H9 (cell line): ENCODE measurements around the gene ONECUT1. TPM values are rescaled to one million over a fixed set of nuclear protein-coding genes. Genes with fewer than 3 reads are reported as not detected.

Experiments used
- DNase-seq: peaks from one replicate; pipeline ENCODE4 v3.0.0-alpha.2; 2017
- H2AFZ ChIP-seq: one replicate; pipeline ENCODE4 v1.6.1; 2013; ENCODE audit warnings: mild to moderate bottlenecking, low read length, control low read depth, moderate library complexity
- H2AK5ac ChIP-seq: 2 replicates; pipeline ENCODE4 v1.6.1; 2013; ENCODE audit warnings: low read length, control low read depth, mixed read lengths; ENCODE audit not compliant: insufficient read length
- H2BK120ac ChIP-seq: one replicate; pipeline ENCODE4 v1.6.1; 2013; ENCODE audit warnings: low read depth, mild to moderate bottlenecking, low read length, control low read depth, inconsistent platforms; ENCODE audit not compliant: poor library complexity, severe bottlenecking
- H2BK12ac ChIP-seq: 2 replicates; pipeline ENCODE4 v1.6.1; 2013; ENCODE audit warnings: low read length, control low read depth, mixed read lengths, low read depth; ENCODE audit not compliant: insufficient read length
- H2BK15ac ChIP-seq: 2 replicates; pipeline ENCODE4 v1.6.1; 2013; ENCODE audit warnings: low read depth, low read length, control low read depth
- H2BK20ac ChIP-seq: one replicate; pipeline ENCODE4 v1.6.1; 2013; ENCODE audit warnings: low read depth, mild to moderate bottlenecking, low read length, control low read depth, inconsistent platforms; ENCODE audit not compliant: poor library complexity, severe bottlenecking
- H2BK5ac ChIP-seq: 2 replicates; pipeline ENCODE4 v1.6.1; 2013; ENCODE audit warnings: low read length, control low read depth, mixed read lengths; ENCODE audit not compliant: insufficient read length
- H3K14ac ChIP-seq: 2 replicates; pipeline ENCODE4 v1.6.1; 2013; ENCODE audit warnings: low read length, control low read depth; ENCODE audit not compliant: insufficient read depth
- H3K18ac ChIP-seq: 2 replicates; pipeline ENCODE4 v1.6.1; 2013; ENCODE audit warnings: low read depth, mild to moderate bottlenecking, mixed read lengths, low read length, control low read depth; ENCODE audit not compliant: insufficient read length
- H3K23ac ChIP-seq: 2 replicates; pipeline ENCODE4 v1.6.1; 2013; ENCODE audit warnings: low read length, control low read depth, mixed read lengths, low read depth; ENCODE audit not compliant: insufficient read length
- H3K23me2 ChIP-seq: 2 replicates; pipeline ENCODE4 v1.6.1; 2013; ENCODE audit warnings: low read depth, mild to moderate bottlenecking, mixed read lengths, low read length, control low read depth; ENCODE audit not compliant: insufficient read length, poor library complexity, severe bottlenecking
- H3K27ac ChIP-seq: 2 replicates; pipeline ENCODE4 v1.5.1; 2013; ENCODE audit warnings: low read length, control low read depth, mixed read lengths, low read depth; ENCODE audit not compliant: insufficient read length
- H3K27me3 ChIP-seq: 2 replicates; pipeline ENCODE4 v1.6.1; 2013; ENCODE audit warnings: low read length, control low read depth, inconsistent platforms; ENCODE audit not compliant: insufficient read depth
- H3K4ac ChIP-seq: 2 replicates; pipeline ENCODE4 v1.6.1; 2013; ENCODE audit warnings: low read depth, mild to moderate bottlenecking, control low read depth, inconsistent platforms, low read length, moderate library complexity
- H3K4me1 ChIP-seq: 2 replicates; pipeline ENCODE4 v1.6.1; 2013; ENCODE audit warnings: low read length, control low read depth, inconsistent platforms; ENCODE audit not compliant: insufficient read depth
- H3K4me2 ChIP-seq: 2 replicates; pipeline ENCODE4 v1.6.1; 2013; ENCODE audit warnings: low read length, control low read depth, mixed read lengths; ENCODE audit not compliant: insufficient read length, insufficient read depth
- H3K56ac ChIP-seq: 2 replicates; pipeline ENCODE4 v1.6.1; 2013; ENCODE audit warnings: low read depth, mild to moderate bottlenecking, mixed read lengths, low read length, control low read depth; ENCODE audit not compliant: insufficient read length
- H3K79me1 ChIP-seq: 2 replicates; pipeline ENCODE4 v1.6.1; 2013; ENCODE audit warnings: low read depth, mild to moderate bottlenecking, moderate library complexity, low read length, control low read depth, inconsistent platforms; ENCODE audit not compliant: insufficient read depth, poor library complexity, severe bottlenecking
- H3K79me2 ChIP-seq: 2 replicates; pipeline ENCODE4 v1.6.1; 2013; ENCODE audit warnings: low read length, control low read depth, inconsistent platforms; ENCODE audit not compliant: insufficient read depth
- H3K9ac ChIP-seq: 2 replicates; pipeline ENCODE4 v1.6.1; 2013; ENCODE audit warnings: low read length, control low read depth, mixed read lengths; ENCODE audit not compliant: insufficient read length; ENCODE audit errors: extremely low read depth
- H3K9me3 ChIP-seq: one replicate; pipeline ENCODE4 v1.6.1; 2013; ENCODE audit warnings: low read depth, low read length, inconsistent platforms; ENCODE audit not compliant: control insufficient read depth
- H3T11ph ChIP-seq: one replicate; pipeline ENCODE4 v1.6.1; 2013; ENCODE audit warnings: mild to moderate bottlenecking, low read length, control low read depth, inconsistent platforms
- H4K20me1 ChIP-seq: one replicate; pipeline ENCODE4 v1.6.1; 2013; ENCODE audit not compliant: control insufficient read depth, insufficient read length, insufficient read depth
- H4K5ac ChIP-seq: 2 replicates; pipeline ENCODE4 v1.6.1; 2013; ENCODE audit warnings: low read depth, mild to moderate bottlenecking, mixed read lengths, low read length, control low read depth; ENCODE audit not compliant: insufficient read length
- H4K8ac ChIP-seq: replicated peaks from 2 replicates; pipeline ENCODE4 v1.6.1; 2013; ENCODE audit warnings: low read length, control low read depth, mixed read lengths, low read depth; ENCODE audit not compliant: insufficient read length
- H4K91ac ChIP-seq: 2 replicates; pipeline ENCODE4 v1.6.1; 2013; ENCODE audit warnings: low read depth, mild to moderate bottlenecking, moderate library complexity, mixed read lengths, low read length, control low read depth; ENCODE audit not compliant: insufficient read length
- H3K27ac Mint-ChIP-seq, 3 experiments: 2 replicates in 2 of 3; 3 replicates in 1 of 3; pipeline ENCODE4 v1.8.0; 2020 to 2021; ENCODE audit warnings: mixed read lengths in 3 of 3, mild to moderate bottlenecking in 1 of 3, moderate library complexity in 1 of 3
- H3K27me3 Mint-ChIP-seq: 2 replicates; pipeline ENCODE4 v1.8.0; 2021; ENCODE audit warnings: low read depth, mild to moderate bottlenecking, moderate library complexity, mixed read lengths
- H3K36me3 Mint-ChIP-seq, 3 experiments: 2 replicates in 2 of 3; 3 replicates in 1 of 3; pipeline ENCODE4 v1.8.0; 2020 to 2021; ENCODE audit warnings: low read depth in 3 of 3, mixed read lengths in 3 of 3; ENCODE audit not compliant: insufficient read depth in 1 of 3
- H3K4me1 Mint-ChIP-seq, 2 experiments: 2 replicates each; pipeline ENCODE4 v1.8.0; 2020; ENCODE audit warnings: mixed read lengths in 2 of 2
- H3K4me3 Mint-ChIP-seq, 2 experiments: 2 replicates in 1 of 2; 3 replicates in 1 of 2; pipeline ENCODE4 v1.8.0; 2020 to 2021; ENCODE audit warnings: mild to moderate bottlenecking in 2 of 2, mixed read lengths in 2 of 2, moderate library complexity in 1 of 2
- H3K9me3 Mint-ChIP-seq, 2 experiments: 2 replicates in 1 of 2; 3 replicates in 1 of 2; pipeline ENCODE4 v1.8.0; 2020; ENCODE audit warnings: mild to moderate bottlenecking in 2 of 2, mixed read lengths in 2 of 2, moderate library complexity in 1 of 2
- WGBS: extraction: QIAGEN DNeasy Blood & Tissue Kit; methylation state at CpG from one replicate; pipeline ENCODE4 v1.1.7; 2013; ENCODE audit warnings: missing lambda C conversion rate, low lambda C conversion rate, mixed read lengths; ENCODE audit not compliant: insufficient read length; ENCODE audit errors: extremely low coverage; 5-methylcytosine and 5-hydroxymethylcytosine counted together
- total RNA-seq: library from RNA; stranded (reverse); gene quantifications from 2 replicates; pipeline ENCODE4 v1.2.1, GENCODE V29; 2021
- TF ChIP-seq, protein P1 (sequence below): fragments of 200-600 bp; sonication (generic); conservative IDR thresholded peaks from 3 replicates; pipeline ENCODE4 v1.8.0; 2021; ENCODE audit warnings: antibody characterized with exemption, mild to moderate bottlenecking

ONECUT1 gene
- total RNA-seq, 1 experiment from 2014 or later: 14.1 TPM

DNA sequence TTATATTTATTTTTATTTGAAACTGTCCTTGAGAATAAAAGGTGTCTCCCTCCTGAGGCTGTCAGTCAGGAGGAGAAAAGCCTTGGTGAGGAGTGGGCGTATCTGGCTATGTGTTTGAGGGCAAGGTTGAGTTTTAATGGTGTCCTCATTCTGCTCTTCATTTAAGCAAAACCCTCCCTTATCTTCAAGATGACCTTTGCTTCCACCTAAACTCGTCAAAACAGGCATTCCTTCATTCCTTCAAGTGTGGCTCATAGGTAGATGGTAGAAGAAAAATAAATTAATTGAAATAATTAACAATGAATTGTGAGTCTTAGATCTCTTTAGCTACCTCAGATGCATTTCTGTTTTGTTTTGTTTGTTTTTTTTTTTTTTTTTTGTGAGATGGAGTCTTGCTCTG, 71.6 kb downstream of the ONECUT1 start:
- Histone ChIP-seq H3K4me1 (peaks cover 3% of the 10 kb centered on the region; the same call in 1 of the 2 replicates), H4K5ac (no peak overlapping the region), H3K79me2 (no peaks in the 10 kb centered on the region), H3K14ac (no peak overlapping the region), H3K27me3 (no peaks in the 10 kb centered on the region), H2BK120ac (no peak overlapping the region), H2BK12ac (no peak overlapping the region), H4K8ac (no peak overlapping the region), H3T11ph (no peak overlapping the region), H3K4ac (no peak overlapping the region), H2BK5ac (no peak overlapping the region), H2AK5ac (no peak overlapping the region), H3K4me2 (no peak overlapping the region), H3K9ac (no peak overlapping the region), H3K9me3 (no peaks in the 10 kb centered on the region), H2BK15ac (no peak overlapping the region), H3K79me1 (no peaks in the 10 kb centered on the region), H2BK20ac (no peak overlapping the region), H3K23ac (no peak overlapping the region), H2AFZ (no peak overlapping the region), H3K23me2 (no peaks in the 10 kb centered on the region), H4K20me1 (no peaks in the 10 kb centered on the region), H4K91ac (no peak overlapping the region), H3K27ac (no peak overlapping the region), H3K56ac (no peak overlapping the region), H3K18ac (no peak overlapping the region)
- Mint-ChIP-seq H3K27ac (no peak overlapping the region), H3K27me3 (no peaks in the 10 kb centered on the region; the same call in 1 of the 2 replicates), H3K4me3 (no peak overlapping the region), H3K9me3 (no peaks in the 10 kb centered on the region; a peak in 1 of 5 replicates), H3K36me3 (no peaks in the 10 kb centered on the region), H3K4me1 (peaks cover 6 to 12% of the 10 kb centered on the region in 2 experiments; a peak in 3 of 4 replicates)
- no peak for DNase-seq
- no CpG with 5 or more reads among the region's 2 CpGs for WGBS
- TF ChIP-seq, protein P1, sequence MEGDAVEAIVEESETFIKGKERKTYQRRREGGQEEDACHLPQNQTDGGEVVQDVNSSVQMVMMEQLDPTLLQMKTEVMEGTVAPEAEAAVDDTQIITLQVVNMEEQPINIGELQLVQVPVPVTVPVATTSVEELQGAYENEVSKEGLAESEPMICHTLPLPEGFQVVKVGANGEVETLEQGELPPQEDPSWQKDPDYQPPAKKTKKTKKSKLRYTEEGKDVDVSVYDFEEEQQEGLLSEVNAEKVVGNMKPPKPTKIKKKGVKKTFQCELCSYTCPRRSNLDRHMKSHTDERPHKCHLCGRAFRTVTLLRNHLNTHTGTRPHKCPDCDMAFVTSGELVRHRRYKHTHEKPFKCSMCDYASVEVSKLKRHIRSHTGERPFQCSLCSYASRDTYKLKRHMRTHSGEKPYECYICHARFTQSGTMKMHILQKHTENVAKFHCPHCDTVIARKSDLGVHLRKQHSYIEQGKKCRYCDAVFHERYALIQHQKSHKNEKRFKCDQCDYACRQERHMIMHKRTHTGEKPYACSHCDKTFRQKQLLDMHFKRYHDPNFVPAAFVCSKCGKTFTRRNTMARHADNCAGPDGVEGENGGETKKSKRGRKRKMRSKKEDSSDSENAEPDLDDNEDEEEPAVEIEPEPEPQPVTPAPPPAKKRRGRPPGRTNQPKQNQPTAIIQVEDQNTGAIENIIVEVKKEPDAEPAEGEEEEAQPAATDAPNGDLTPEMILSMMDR: no peak
